ENCODE measurements around the gene ERBB4. TPM values are rescaled to one million over a fixed set of nuclear protein-coding genes. Genes with fewer than 3 reads are reported as not detected.

The ERBB4 gene
- 8.5 to 9.5 TPM (median 9.2 TPM) in 3 replicates for total RNA-seq

- peak in 1 of 2 experiments; percentile 45 for DNase-seq (ENCODE audit: low spot score in 2 of 2, unreplicated experiment in 2 of 2)
- TF ChIP-seq CTCF (IDR thresholded peaks at IDR 0.05; ENCODE audit: unreplicated experiment): no peak
These were observed at the start of gene ERBB4 for GRCh38 chr2:212538305-212539071. Gene ERBB4, minus strand, starts transcription at chr2:212538802. Its CDS starts 272 bp downstream, at chr2:212538530.

GRCh38 chr2:212580117-212580516, 41.5 kb upstream of the ERBB4 start:
- H3K9me3 Mint-ChIP-seq: peaks cover 41% of the 10 kb centered on the region
- H3K36me3 Mint-ChIP-seq: peaks cover 19% of the 10 kb centered on the region
- no peak overlapping the region for H3K27ac Mint-ChIP-seq
- peaks cover 12% of the 10 kb centered on the region for H3K4me1 Mint-ChIP-seq
- H3K27me3 Mint-ChIP-seq (ENCODE audit: low read depth): no peaks in the 10 kb centered on the region
- DNase-seq (ENCODE audit: low spot score in 2 of 2, unreplicated experiment in 2 of 2): no peak
- no peak for TF ChIP-seq CTCF (IDR thresholded peaks at IDR 0.05; ENCODE audit: unreplicated experiment)
- no peak overlapping the region for H3K4me3 Mint-ChIP-seq

More at GRCh38 chr2:212538305-212539071, at the start of gene ERBB4:
- H3K4me3 Mint-ChIP-seq: peak within 1 kb of the TSS; percentile 80
- H3K27me3 Mint-ChIP-seq (ENCODE audit: low read depth): peaks cover 46% of the 10 kb centered on the region
- H3K9me3 Mint-ChIP-seq: peaks cover 5% of the 10 kb centered on the region
- H3K36me3 Mint-ChIP-seq: no peaks in the 10 kb centered on the region
- peak within 1 kb of the TSS; percentile 34 for H3K27ac Mint-ChIP-seq
- H3K4me1 Mint-ChIP-seq: peaks cover 24% of the 10 kb centered on the region

GRCh38 chr2:212556296-212556695, 17.7 kb upstream of the ERBB4 start:
- Mint-ChIP-seq H3K4me3 (no peak overlapping the region), H3K27me3 (ENCODE audit: low read depth) (no peaks in the 10 kb centered on the region), H3K9me3 (peaks cover 5% of the 10 kb centered on the region), H3K36me3 (no peaks in the 10 kb centered on the region), H3K4me1 (no peaks in the 10 kb centered on the region), H3K27ac (no peak overlapping the region)
- TF ChIP-seq CTCF (IDR thresholded peaks at IDR 0.05; ENCODE audit: unreplicated experiment): no peak
- DNase-seq (ENCODE audit: low spot score in 2 of 2, unreplicated experiment in 2 of 2): no peak

- H3K4me3 Mint-ChIP-seq: no peak overlapping the region
- no peaks in the 10 kb centered on the region for H3K27me3 Mint-ChIP-seq (ENCODE audit: low read depth)
- no peak for TF ChIP-seq CTCF (IDR thresholded peaks at IDR 0.05; ENCODE audit: unreplicated experiment)
- no peak overlapping the region for H3K27ac Mint-ChIP-seq
- peaks cover 5% of the 10 kb centered on the region for H3K9me3 Mint-ChIP-seq
- no peaks in the 10 kb centered on the region for H3K4me1 Mint-ChIP-seq
- DNase-seq (ENCODE audit: low spot score in 2 of 2, unreplicated experiment in 2 of 2): no peak
- H3K36me3 Mint-ChIP-seq: no peaks in the 10 kb centered on the region
These were observed 15.6 kb upstream of the ERBB4 start for GRCh38 chr2:212554233-212554632.

GRCh38 chr2:212549941-212550340, 11.3 kb upstream of the ERBB4 start:
- no peak for DNase-seq (ENCODE audit: low spot score in 2 of 2, unreplicated experiment in 2 of 2)
- peaks cover 2% of the 10 kb centered on the region for H3K36me3 Mint-ChIP-seq
- TF ChIP-seq CTCF (IDR thresholded peaks at IDR 0.05; ENCODE audit: unreplicated experiment): no peak
- H3K9me3 Mint-ChIP-seq: peaks cover 8% of the 10 kb centered on the region
- H3K4me1 Mint-ChIP-seq: peaks cover 14% of the 10 kb centered on the region
- no peak overlapping the region for H3K27ac Mint-ChIP-seq
- no peak overlapping the region for H3K4me3 Mint-ChIP-seq
- no peaks in the 10 kb centered on the region for H3K27me3 Mint-ChIP-seq (ENCODE audit: low read depth)
